WTC11 (cell line): ENCODE results near the gene GATA6. TPM values are rescaled to one million over a fixed set of nuclear protein-coding genes. Genes with fewer than 3 reads are reported as not detected.
A peak's percentile ranks its signal among the peaks of the same experiment; 100 is the strongest.
"Not testable (repeated sequence)": the region's sequence is repeated elsewhere in the genome, so short reads cannot be mapped to it uniquely, and the experiment has no call there.

Experiments
- ATAC-seq: fragments of 200-7000 bp; cut with Tn5 transposase; 2 replicates; pipeline ENCODE4 v1.10.0; 2021; ENCODE audit warnings: mild to moderate bottlenecking, moderate library complexity
- CTCF ChIA-PET: fragments of 300-600 bp; sonication (Branson Sonifier 250); formaldehyde crosslinking; loops from one replicate; lab custom pipeline; 2021; ENCODE audit warnings: antibody characterized with exemption; lab: Charles Lee
- POLR2A ChIA-PET: fragments of 350-600 bp; sonication (Branson Sonifier 250); formaldehyde crosslinking; loops from one replicate; lab custom pipeline; 2021; ENCODE audit warnings: antibody characterized with exemption; lab: Charles Lee
- DNase-seq: peaks from one replicate; pipeline ENCODE4 v3.0.0; 2021; ENCODE audit warnings: low spot score
- H3K27ac Mint-ChIP-seq: 2 replicates; pipeline ENCODE4 v1.8.0; 2021; ENCODE audit warnings: mixed read lengths
- H3K27me3 Mint-ChIP-seq: 2 replicates; pipeline ENCODE4 v1.8.0; 2021; ENCODE audit warnings: low read depth, mild to moderate bottlenecking, moderate library complexity, mixed read lengths
- H3K36me3 Mint-ChIP-seq: 2 replicates; pipeline ENCODE4 v1.8.0; 2021; ENCODE audit warnings: mixed read lengths
- H3K4me1 Mint-ChIP-seq: 2 replicates; pipeline ENCODE4 v1.8.0; 2022; ENCODE audit warnings: mixed read lengths
- H3K4me3 Mint-ChIP-seq: 2 replicates; pipeline ENCODE4 v1.8.0; 2021; ENCODE audit warnings: mild to moderate bottlenecking, moderate library complexity, mixed read lengths
- H3K9me3 Mint-ChIP-seq: 2 replicates; pipeline ENCODE4 v1.8.0; 2021; ENCODE audit warnings: mixed read lengths
- AFF4 ChIP-seq: sonication (generic); formaldehyde crosslinking; IDR thresholded peaks from 2 replicates; pipeline ENCODE4 v1.8.1; 2023; ENCODE audit warnings: mild to moderate bottlenecking, missing genetic modification reagents, borderline replicate concordance
- AR ChIP-seq: fragments of 250-450 bp; sonication (Bioruptor Pico); IDR thresholded peaks from 2 replicates; pipeline ENCODE4 v1.9.0; 2021; ENCODE audit warnings: mild to moderate bottlenecking
- ATF1 ChIP-seq: sonication (generic); formaldehyde crosslinking; IDR thresholded peaks from 2 replicates; pipeline ENCODE4 v1.8.1; 2023; ENCODE audit warnings: mild to moderate bottlenecking, moderate library complexity, missing genetic modification reagents
- EMX1 ChIP-seq: fragments of 250-450 bp; sonication (Bioruptor Pico); IDR thresholded peaks from 2 replicates; pipeline ENCODE4 v1.8.0; 2021; ENCODE audit warnings: mild to moderate bottlenecking
- FOXK1 ChIP-seq: sonication (generic); formaldehyde crosslinking; IDR thresholded peaks from 2 replicates; pipeline ENCODE4 v1.8.0; 2022; ENCODE audit warnings: mild to moderate bottlenecking, moderate library complexity, missing genetic modification reagents
- GABPB1 ChIP-seq: sonication (generic); formaldehyde crosslinking; IDR thresholded peaks from 2 replicates; pipeline ENCODE4 v1.8.1; 2023; ENCODE audit warnings: mild to moderate bottlenecking, missing genetic modification reagents
- HMGXB4 ChIP-seq: sonication (generic); formaldehyde crosslinking; IDR thresholded peaks from 2 replicates; pipeline ENCODE4 v1.8.1; 2023; ENCODE audit warnings: mild to moderate bottlenecking, moderate library complexity, missing genetic modification reagents
- JAZF1 ChIP-seq: fragments of 250-450 bp; sonication (Bioruptor Pico); IDR thresholded peaks from 2 replicates; pipeline ENCODE4 v1.9.0; 2021; ENCODE audit warnings: moderate library complexity, mild to moderate bottlenecking, inconsistent platforms
- NFATC4 ChIP-seq: fragments of 250-450 bp; sonication (Bioruptor Pico); IDR thresholded peaks from 2 replicates; pipeline ENCODE4 v1.9.0; 2021; ENCODE audit warnings: mild to moderate bottlenecking
- NFE2L1 ChIP-seq: sonication (generic); formaldehyde crosslinking; IDR thresholded peaks from 2 replicates; pipeline ENCODE4 v1.8.1; 2023; ENCODE audit warnings: missing genetic modification reagents
- NR1H2 ChIP-seq: sonication (generic); formaldehyde crosslinking; IDR thresholded peaks from 2 replicates; pipeline ENCODE4 v1.9.0; 2021; ENCODE audit warnings: mild to moderate bottlenecking, moderate library complexity, missing genetic modification reagents
- NR3C1 ChIP-seq: sonication (generic); formaldehyde crosslinking; conservative IDR thresholded peaks from 2 replicates; pipeline ENCODE4 v1.8.1; 2023; ENCODE audit warnings: low read depth, mild to moderate bottlenecking, missing genetic modification reagents
- PREB ChIP-seq: sonication (generic); formaldehyde crosslinking; IDR thresholded peaks from 2 replicates; pipeline ENCODE4 v1.8.1; 2022; ENCODE audit warnings: mild to moderate bottlenecking, missing genetic modification reagents, moderate library complexity, borderline replicate concordance
- RELA ChIP-seq: sonication (generic); formaldehyde crosslinking; IDR thresholded peaks from 2 replicates; pipeline ENCODE4 v1.8.1; 2022; ENCODE audit warnings: missing genetic modification reagents, mild to moderate bottlenecking, borderline replicate concordance
- RORB ChIP-seq: fragments of 250-450 bp; sonication (Bioruptor Pico); IDR thresholded peaks from 2 replicates; pipeline ENCODE4 v1.9.0; 2021; ENCODE audit warnings: mild to moderate bottlenecking
- SOX15 ChIP-seq: fragments of 250-450 bp; sonication (Bioruptor Pico); IDR thresholded peaks from 2 replicates; pipeline ENCODE4 v1.9.0; 2021; ENCODE audit warnings: mild to moderate bottlenecking
- SP1 ChIP-seq: sonication (generic); formaldehyde crosslinking; conservative IDR thresholded peaks from 2 replicates; pipeline ENCODE4 v1.8.1; 2022; ENCODE audit warnings: missing genetic modification reagents
- TCF7 ChIP-seq: sonication (generic); formaldehyde crosslinking; IDR thresholded peaks from 2 replicates; pipeline ENCODE4 v1.8.0; 2022; ENCODE audit warnings: mild to moderate bottlenecking, low read depth, missing genetic modification reagents, moderate library complexity
- ZBTB21 ChIP-seq: sonication (generic); formaldehyde crosslinking; IDR thresholded peaks from 2 replicates; pipeline ENCODE4 v1.8.1; 2023; ENCODE audit warnings: mild to moderate bottlenecking, missing genetic modification reagents, borderline replicate concordance
- ZNF219 ChIP-seq: sonication (generic); formaldehyde crosslinking; IDR thresholded peaks from 2 replicates; pipeline ENCODE4 v1.8.0; 2023; ENCODE audit warnings: missing genetic modification reagents, mild to moderate bottlenecking, borderline replicate concordance
- ZNF263 ChIP-seq: sonication (generic); formaldehyde crosslinking; IDR thresholded peaks from 2 replicates; pipeline ENCODE4 v1.8.1; 2022; ENCODE audit warnings: low read depth, mild to moderate bottlenecking, moderate library complexity, missing genetic modification reagents
- ZNF423 ChIP-seq: fragments of 250-450 bp; sonication (Bioruptor Pico); IDR thresholded peaks from 2 replicates; pipeline ENCODE4 v2.1.2; 2022; ENCODE audit warnings: mild to moderate bottlenecking, moderate library complexity
- ZNF671 ChIP-seq: fragments of 250-450 bp; sonication (Bioruptor Pico); IDR thresholded peaks from 2 replicates; pipeline ENCODE4 v1.8.0; 2021; ENCODE audit warnings: mild to moderate bottlenecking
- total RNA-seq: library from RNA; stranded (reverse); gene quantifications from 3 replicates; pipeline ENCODE4 v1.2.3, GENCODE V29; 2021
- TF ChIP-seq, protein P1 (sequence below): sonication (generic); formaldehyde crosslinking; IDR thresholded peaks from 2 replicates; pipeline ENCODE4 v1.8.1; 2023; ENCODE audit warnings: mild to moderate bottlenecking, missing genetic modification reagents, moderate library complexity

The GATA6 gene
- total RNA-seq, 1 experiment from 2014 or later: 0.15 TPM

DNA sequence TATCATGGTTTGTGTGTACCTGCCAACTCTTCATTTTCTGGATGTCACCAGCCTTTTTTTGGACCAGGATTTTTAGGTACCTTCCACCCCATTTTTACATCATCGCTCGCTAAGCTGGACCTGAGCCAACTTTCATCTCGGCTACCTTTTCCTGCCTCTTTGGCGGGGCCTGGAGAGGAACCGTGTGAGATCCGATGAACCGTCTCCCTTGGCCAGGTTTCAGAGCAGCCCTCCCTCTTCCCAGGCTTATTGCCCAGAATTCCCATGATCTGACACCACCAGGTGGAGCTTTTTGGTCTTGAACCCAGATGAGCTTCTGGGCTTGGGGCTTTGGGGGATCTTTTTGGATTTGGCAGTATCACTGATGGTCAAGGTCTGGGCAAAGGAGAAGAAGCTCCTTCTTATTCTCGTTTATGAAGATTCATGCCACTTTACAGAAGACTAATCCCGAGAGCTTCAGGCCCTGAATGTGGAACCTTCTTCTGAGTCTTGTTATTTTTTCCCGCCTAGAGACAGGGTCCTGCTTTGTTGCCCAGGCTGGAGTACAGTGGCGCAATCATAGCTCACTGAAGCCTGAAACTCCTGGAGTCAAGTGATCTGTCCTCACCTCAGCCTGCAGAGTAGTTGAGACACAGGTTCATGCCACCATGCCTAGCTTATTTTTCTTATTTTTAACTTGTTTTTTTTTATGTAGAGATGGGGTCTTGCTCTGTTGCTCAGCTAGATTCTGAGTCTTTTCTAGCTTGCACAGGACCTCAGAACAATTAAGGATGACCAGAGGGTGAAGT lies 50.4 kb downstream of the GATA6 start:
- peak; percentile 21 for DNase-seq
- no peak for TF ChIP-seq NFATC4 (CRISPR knock-in tag)
- TF ChIP-seq ZNF671 (CRISPR knock-in tag): no peak
- no peak for TF ChIP-seq FOXK1 (CRISPR knock-in tag)
- TF ChIP-seq PREB: no peak
- TF ChIP-seq SOX15: no peak
- TF ChIP-seq EMX1 (CRISPR knock-in tag): no peak
- TF ChIP-seq TCF7: no peak
- no peak for TF ChIP-seq NR1H2
- TF ChIP-seq NFE2L1: no peak
- no peak for TF ChIP-seq AFF4 (CRISPR knock-in tag)
- no peak for TF ChIP-seq RORB (CRISPR knock-in tag)
- TF ChIP-seq ATF1 (CRISPR knock-in tag): no peak
- TF ChIP-seq, protein P1, sequence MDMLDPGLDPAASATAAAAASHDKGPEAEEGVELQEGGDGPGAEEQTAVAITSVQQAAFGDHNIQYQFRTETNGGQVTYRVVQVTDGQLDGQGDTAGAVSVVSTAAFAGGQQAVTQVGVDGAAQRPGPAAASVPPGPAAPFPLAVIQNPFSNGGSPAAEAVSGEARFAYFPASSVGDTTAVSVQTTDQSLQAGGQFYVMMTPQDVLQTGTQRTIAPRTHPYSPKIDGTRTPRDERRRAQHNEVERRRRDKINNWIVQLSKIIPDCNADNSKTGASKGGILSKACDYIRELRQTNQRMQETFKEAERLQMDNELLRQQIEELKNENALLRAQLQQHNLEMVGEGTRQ (CRISPR knock-in tag): no peak
- no peak for TF ChIP-seq GABPB1 (CRISPR knock-in tag)
- no peak for TF ChIP-seq ZBTB21
- no peak for TF ChIP-seq ZNF263 (CRISPR knock-in tag)
- no peak for TF ChIP-seq SP1
- Mint-ChIP-seq H3K4me1 (peaks cover 15% of the 10 kb centered on the region), H3K27me3 (peaks cover 87% of the 10 kb centered on the region), H3K4me3 (no peak overlapping the region), H3K9me3 (0 out of 2 replicates have a peak, but pooled peaks cover 4% of the 10 kb centered on the region), H3K36me3 (no peaks in the 10 kb centered on the region), H3K27ac (no peak overlapping the region)
- ChIA-PET POLR2A (no interaction called here), CTCF (interaction anchor here (0.6 to 1.6 kb wide), 15 partner anchors 10 to 343 kb away, joined by 3 to 7 read pairs (median 4); partner anchors contain the start of gene GATA6)
- ATAC-seq: no peak

- H3K36me3 Mint-ChIP-seq, POLR2A ChIA-PET, DNase-seq, H3K9me3 Mint-ChIP-seq, H3K4me3 Mint-ChIP-seq, H3K27ac Mint-ChIP-seq, ATAC-seq: not testable (repeated sequence)
- peaks cover 15% of the 10 kb centered on the region for H3K4me1 Mint-ChIP-seq
- peaks cover 78% of the 10 kb centered on the region for H3K27me3 Mint-ChIP-seq
- CTCF ChIA-PET: interaction anchor here (0.9 to 1.2 kb wide), 3 partner anchors 24 to 158 kb away, joined by 3 to 6 read pairs (median 5); no protein-coding TSS in a partner anchor
Observed at GRCh38 chr18:22220585-22220984, 51.2 kb downstream of the GATA6 start.

GRCh38 chr18:22221350-22221749 lies 52.0 kb downstream of the GATA6 start:
- POLR2A ChIA-PET: no interaction called here
- CTCF ChIA-PET: no interaction called here
- H3K27me3 Mint-ChIP-seq: peaks cover 71% of the 10 kb centered on the region
- TF ChIP-seq HMGXB4 (CRISPR knock-in tag): no peak
- no peak for TF ChIP-seq RELA (CRISPR knock-in tag)
- TF ChIP-seq RORB (CRISPR knock-in tag): no peak
- no peak for TF ChIP-seq GABPB1 (CRISPR knock-in tag)
- no peak for TF ChIP-seq JAZF1 (CRISPR knock-in tag)
- TF ChIP-seq NR3C1 (CRISPR knock-in tag): no peak
- TF ChIP-seq ZNF423 (CRISPR knock-in tag): no peak
- TF ChIP-seq ZNF219 (CRISPR knock-in tag): no peak
- no peak for TF ChIP-seq AR (CRISPR knock-in tag)

More at GRCh38 chr18:22221350-22221749, 52.0 kb downstream of the GATA6 start:
- Mint-ChIP-seq H3K36me3 (no peaks in the 10 kb centered on the region), H3K4me3 (no peak overlapping the region), H3K9me3 (0 out of 2 replicates have a peak, but pooled peaks cover 4% of the 10 kb centered on the region), H3K4me1 (peaks cover 15% of the 10 kb centered on the region), H3K27ac (no peak overlapping the region)
- no peak for DNase-seq
- ATAC-seq: no peak
